ENCODE data around the gene SH2B3. TPM values are rescaled to one million over a fixed set of nuclear protein-coding genes. Genes with fewer than 3 reads are reported as not detected.
"Not testable (repeated sequence)": the region's sequence is repeated elsewhere in the genome, so short reads cannot be mapped to it uniquely, and the experiment has no call there.

SH2B3 gene
- polyA plus RNA-seq, 1 donor from 2014 or later = 3.0 TPM

DNA sequence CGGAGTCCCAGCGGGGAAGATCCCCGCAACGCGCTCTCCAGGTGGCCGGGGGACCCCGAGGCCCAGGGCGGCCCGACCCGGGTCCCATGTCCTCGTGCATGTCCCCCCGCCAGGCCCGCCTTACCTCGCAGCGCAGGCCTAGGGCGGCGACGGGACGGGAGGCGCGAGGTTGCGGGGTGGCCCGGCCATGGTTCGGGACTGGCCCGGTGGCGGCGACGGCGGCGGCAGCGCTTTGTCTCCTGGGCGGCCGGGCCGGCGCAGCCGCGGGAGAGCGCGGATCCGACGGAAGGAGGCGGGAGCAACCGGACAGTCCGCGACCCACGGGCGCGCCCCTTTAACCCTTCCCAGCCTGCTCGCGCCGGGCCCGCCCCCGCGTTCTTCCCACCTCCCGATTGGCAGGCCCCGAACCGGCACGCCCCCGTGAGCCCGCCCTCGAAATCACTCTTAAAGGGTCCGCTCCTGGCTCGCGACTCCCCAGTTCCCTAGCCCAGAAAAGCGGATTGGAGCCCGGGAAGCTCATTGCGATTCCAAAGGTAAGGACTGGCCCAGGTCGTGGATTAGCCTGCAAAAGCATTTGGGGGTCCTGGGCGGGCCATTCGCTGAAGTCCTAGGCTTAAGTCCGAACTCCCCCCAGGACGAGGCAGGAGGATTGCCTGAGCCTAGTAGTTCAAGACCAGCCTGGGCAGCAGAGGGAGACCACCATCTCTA is 36.8 kb upstream of the SH2B3 start, which contains the start of gene PHETA1:
Gene PHETA1, minus strand, starts transcription at position 308 of the 708 bp plus-strand sequence. CDS start 5,668 bp downstream, outside the sequence.
- H3K4me3 ChIP-seq (ENCODE audit: low read length) = peak within 1 kb of the TSS; percentile 99
- no peak for TF ChIP-seq EZH2 (IDR thresholded peaks at IDR 0.05; ENCODE audit: borderline replicate concordance, insufficient read depth, low read length, poor library complexity, severe bottlenecking)
- TF ChIP-seq TAF1 (IDR thresholded peaks at IDR 0.05; ENCODE audit: low read depth) = peak; percentile 61
- no peak for TF ChIP-seq SMC3 (conservative IDR thresholded peaks at IDR 0.05; ENCODE audit: poor library complexity)
- TF ChIP-seq POLR2AphosphoS5 (IDR thresholded peaks at IDR 0.05) = peak; percentile 77
- TF ChIP-seq EP300 (conservative IDR thresholded peaks at IDR 0.05; ENCODE audit: poor library complexity, severe bottlenecking) = peak; percentile 55
- peak; percentile 79 for TF ChIP-seq MXI1 (conservative IDR thresholded peaks at IDR 0.05; ENCODE audit: poor library complexity, severe bottlenecking)
- TF ChIP-seq, protein P1, sequence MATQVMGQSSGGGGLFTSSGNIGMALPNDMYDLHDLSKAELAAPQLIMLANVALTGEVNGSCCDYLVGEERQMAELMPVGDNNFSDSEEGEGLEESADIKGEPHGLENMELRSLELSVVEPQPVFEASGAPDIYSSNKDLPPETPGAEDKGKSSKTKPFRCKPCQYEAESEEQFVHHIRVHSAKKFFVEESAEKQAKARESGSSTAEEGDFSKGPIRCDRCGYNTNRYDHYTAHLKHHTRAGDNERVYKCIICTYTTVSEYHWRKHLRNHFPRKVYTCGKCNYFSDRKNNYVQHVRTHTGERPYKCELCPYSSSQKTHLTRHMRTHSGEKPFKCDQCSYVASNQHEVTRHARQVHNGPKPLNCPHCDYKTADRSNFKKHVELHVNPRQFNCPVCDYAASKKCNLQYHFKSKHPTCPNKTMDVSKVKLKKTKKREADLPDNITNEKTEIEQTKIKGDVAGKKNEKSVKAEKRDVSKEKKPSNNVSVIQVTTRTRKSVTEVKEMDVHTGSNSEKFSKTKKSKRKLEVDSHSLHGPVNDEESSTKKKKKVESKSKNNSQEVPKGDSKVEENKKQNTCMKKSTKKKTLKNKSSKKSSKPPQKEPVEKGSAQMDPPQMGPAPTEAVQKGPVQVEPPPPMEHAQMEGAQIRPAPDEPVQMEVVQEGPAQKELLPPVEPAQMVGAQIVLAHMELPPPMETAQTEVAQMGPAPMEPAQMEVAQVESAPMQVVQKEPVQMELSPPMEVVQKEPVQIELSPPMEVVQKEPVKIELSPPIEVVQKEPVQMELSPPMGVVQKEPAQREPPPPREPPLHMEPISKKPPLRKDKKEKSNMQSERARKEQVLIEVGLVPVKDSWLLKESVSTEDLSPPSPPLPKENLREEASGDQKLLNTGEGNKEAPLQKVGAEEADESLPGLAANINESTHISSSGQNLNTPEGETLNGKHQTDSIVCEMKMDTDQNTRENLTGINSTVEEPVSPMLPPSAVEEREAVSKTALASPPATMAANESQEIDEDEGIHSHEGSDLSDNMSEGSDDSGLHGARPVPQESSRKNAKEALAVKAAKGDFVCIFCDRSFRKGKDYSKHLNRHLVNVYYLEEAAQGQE (IDR thresholded peaks at IDR 0.05; ENCODE audit: borderline replicate concordance) = peak; percentile 19
- TF ChIP-seq CTCF (IDR thresholded peaks at IDR 0.05; ENCODE audit: poor library complexity, severe bottlenecking) = peak; percentile 30
- no peak for TF ChIP-seq RAD21 (conservative IDR thresholded peaks at IDR 0.05)
- H4K20me1 ChIP-seq (ENCODE audit: insufficient read depth) = no peaks in the 10 kb centered on the region
- H3K9me2 ChIP-seq (ENCODE audit: insufficient read depth, low read length) = no peaks in the 10 kb centered on the region
- no peaks in the 10 kb centered on the region for H3K27me3 ChIP-seq (ENCODE audit: insufficient read depth, low read depth, low read length)
- H3K9ac ChIP-seq (ENCODE audit: low read length) = peak within 1 kb of the TSS; percentile 82
- H3K9me3 ChIP-seq (ENCODE audit: low read length) = no peaks in the 10 kb centered on the region
- H3K36me3 ChIP-seq (ENCODE audit: insufficient read depth, low read length) = no peaks in the 10 kb centered on the region
- H3F3A ChIP-seq (ENCODE audit: insufficient read depth, low read length, poor library complexity, severe bottlenecking) = no peaks in the 10 kb centered on the region
- peaks cover 21% of the 10 kb centered on the region for H3K79me2 ChIP-seq (replicated peaks; ENCODE audit: insufficient read depth, low read length)
- peak within 1 kb of the TSS; percentile 45 for H2AFZ ChIP-seq (ENCODE audit: low read depth, low read length)
- H3K4me2 ChIP-seq (ENCODE audit: low read length) = peak within 1 kb of the TSS; percentile 91
- H3K27ac ChIP-seq (ENCODE audit: low read length) = no peak within 1 kb of the TSS

DNA sequence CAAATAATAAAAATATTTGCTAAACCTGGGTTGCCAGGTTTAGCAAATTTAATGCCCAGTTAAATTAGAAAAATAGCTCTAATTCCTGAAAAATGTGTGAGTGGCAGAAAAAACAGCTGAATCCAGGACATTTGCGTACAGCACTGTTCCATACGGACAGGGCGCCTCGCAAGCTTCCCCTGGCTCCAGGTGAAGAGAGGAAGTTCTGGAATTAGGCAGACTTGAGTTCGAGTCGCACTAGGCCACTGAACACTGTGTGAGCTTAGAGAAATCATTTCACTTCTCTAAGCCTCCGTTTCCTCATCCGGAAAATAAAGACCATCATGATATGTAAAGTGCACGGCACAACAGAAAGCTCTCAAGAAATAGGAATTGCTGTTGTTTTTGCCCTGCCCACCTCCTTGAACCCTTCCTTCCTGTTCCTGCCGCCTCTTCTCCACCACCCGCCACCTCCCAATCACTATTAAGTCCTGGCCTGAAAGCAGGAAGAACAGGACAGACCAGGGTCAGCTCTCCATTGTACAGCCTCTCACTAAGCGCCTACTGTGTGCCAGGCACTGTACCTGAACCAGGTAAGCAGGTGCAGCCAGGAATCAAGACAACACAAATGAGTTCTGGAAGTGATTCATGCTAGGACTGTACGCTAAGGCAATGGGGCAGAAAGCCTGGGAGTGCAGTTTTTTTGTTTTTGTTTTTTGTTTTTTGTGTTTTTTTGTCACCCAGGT is 36.1 kb upstream of the SH2B3 start:
- TF ChIP-seq EP300 (conservative IDR thresholded peaks at IDR 0.05; ENCODE audit: poor library complexity, severe bottlenecking) (no peak), POLR2AphosphoS5 (IDR thresholded peaks at IDR 0.05) (no peak), MXI1 (conservative IDR thresholded peaks at IDR 0.05; ENCODE audit: poor library complexity, severe bottlenecking) (no peak), RAD21 (conservative IDR thresholded peaks at IDR 0.05) (no peak), TAF1 (IDR thresholded peaks at IDR 0.05; ENCODE audit: low read depth) (no peak), SMC3 (conservative IDR thresholded peaks at IDR 0.05; ENCODE audit: poor library complexity) (no peak), EZH2 (IDR thresholded peaks at IDR 0.05; ENCODE audit: borderline replicate concordance, insufficient read depth, low read length, poor library complexity, severe bottlenecking) (no peak)
- TF ChIP-seq, protein P1 (IDR thresholded peaks at IDR 0.05; ENCODE audit: borderline replicate concordance) = no peak
- H3K9me2 ChIP-seq (ENCODE audit: insufficient read depth, low read length) = no peaks in the 10 kb centered on the region
- no peaks in the 10 kb centered on the region for H3K9me3 ChIP-seq (ENCODE audit: low read length)
- H3K79me2 ChIP-seq (replicated peaks; ENCODE audit: insufficient read depth, low read length) = peaks cover 21% of the 10 kb centered on the region
- no peak overlapping the region for H2AFZ ChIP-seq (ENCODE audit: low read depth, low read length)
- H3K4me2 ChIP-seq (ENCODE audit: low read length) = peak overlapping the region; percentile 39
- H3K4me3 ChIP-seq (ENCODE audit: low read length) = peak overlapping the region; percentile 99
- peak overlapping the region; percentile 82 for H3K9ac ChIP-seq (ENCODE audit: low read length)
- H4K20me1 ChIP-seq (ENCODE audit: insufficient read depth) = no peaks in the 10 kb centered on the region
- H3K27ac ChIP-seq (ENCODE audit: low read length) = no peak overlapping the region
- H3K27me3 ChIP-seq (ENCODE audit: insufficient read depth, low read depth, low read length) = no peaks in the 10 kb centered on the region
- H3K36me3 ChIP-seq (ENCODE audit: insufficient read depth, low read length) = no peaks in the 10 kb centered on the region
- no peaks in the 10 kb centered on the region for H3F3A ChIP-seq (ENCODE audit: insufficient read depth, low read length, poor library complexity, severe bottlenecking)

GRCh38 chr12:111373231-111373630 is 32.5 kb upstream of the SH2B3 start:
- not testable (repeated sequence) for H3K4me3 ChIP-seq (ENCODE audit: low read length); H3F3A ChIP-seq (ENCODE audit: insufficient read depth, low read length, poor library complexity, severe bottlenecking); H3K27ac ChIP-seq (ENCODE audit: low read length); H3K79me2 ChIP-seq (replicated peaks; ENCODE audit: insufficient read depth, low read length); H3K4me2 ChIP-seq (ENCODE audit: low read length); H3K9ac ChIP-seq (ENCODE audit: low read length); H3K9me2 ChIP-seq (ENCODE audit: insufficient read depth, low read length); H3K9me3 ChIP-seq (ENCODE audit: low read length); H3K36me3 ChIP-seq (ENCODE audit: insufficient read depth, low read length); H2AFZ ChIP-seq (ENCODE audit: low read depth, low read length); H4K20me1 ChIP-seq (ENCODE audit: insufficient read depth); H3K27me3 ChIP-seq (ENCODE audit: insufficient read depth, low read depth, low read length)

Measured in neural cell (in vitro differentiated cells).